ENCODE results near the gene PDCL2.

GRCh38 chr4:55507612-55508011 lies 84.4 kb downstream of the PDCL2 start:
- TF ChIP-seq, protein P1, sequence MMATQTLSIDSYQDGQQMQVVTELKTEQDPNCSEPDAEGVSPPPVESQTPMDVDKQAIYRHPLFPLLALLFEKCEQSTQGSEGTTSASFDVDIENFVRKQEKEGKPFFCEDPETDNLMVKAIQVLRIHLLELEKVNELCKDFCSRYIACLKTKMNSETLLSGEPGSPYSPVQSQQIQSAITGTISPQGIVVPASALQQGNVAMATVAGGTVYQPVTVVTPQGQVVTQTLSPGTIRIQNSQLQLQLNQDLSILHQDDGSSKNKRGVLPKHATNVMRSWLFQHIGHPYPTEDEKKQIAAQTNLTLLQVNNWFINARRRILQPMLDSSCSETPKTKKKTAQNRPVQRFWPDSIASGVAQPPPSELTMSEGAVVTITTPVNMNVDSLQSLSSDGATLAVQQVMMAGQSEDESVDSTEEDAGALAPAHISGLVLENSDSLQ (IDR thresholded peaks at IDR 0.05) = no peak
- TF ChIP-seq SP1 (IDR thresholded peaks at IDR 0.05) (no peak), FOXA1 (IDR thresholded peaks at IDR 0.05) (no peak), FOXK2 (IDR thresholded peaks at IDR 0.05) (no peak), NFRKB (IDR thresholded peaks at IDR 0.05) (no peak), BHLHE40 (IDR thresholded peaks at IDR 0.05; ENCODE audit: borderline replicate concordance) (no peak), ARNT (IDR thresholded peaks at IDR 0.05) (no peak), HDGF (IDR thresholded peaks at IDR 0.05; ENCODE audit: borderline replicate concordance) (no peak), LEF1 (IDR thresholded peaks at IDR 0.05; ENCODE audit: borderline replicate concordance) (no peak), SUZ12 (IDR thresholded peaks at IDR 0.05) (no peak), FOXM1 (IDR thresholded peaks at IDR 0.05; ENCODE audit: borderline replicate concordance) (no peak), ELF4 (IDR thresholded peaks at IDR 0.05) (no peak), ZNF384 (IDR thresholded peaks at IDR 0.05) (no peak)
